GM12873 (cell line): ENCODE results near the gene SLC15A1.
A peak's percentile ranks its signal among the peaks of the same experiment; 100 is the strongest.

Source experiments
- TF ChIP-seq, protein P1 (sequence below): IDR thresholded peaks from 2 replicates; pipeline ENCODE4 v1.5.1; 2012; ENCODE audit warnings: low read depth, mild to moderate bottlenecking, moderate library complexity, low read length, control low read depth; ENCODE audit not compliant: insufficient read depth; ENCODE audit errors: missing control alignments

Gene SLC15A1

DNA sequence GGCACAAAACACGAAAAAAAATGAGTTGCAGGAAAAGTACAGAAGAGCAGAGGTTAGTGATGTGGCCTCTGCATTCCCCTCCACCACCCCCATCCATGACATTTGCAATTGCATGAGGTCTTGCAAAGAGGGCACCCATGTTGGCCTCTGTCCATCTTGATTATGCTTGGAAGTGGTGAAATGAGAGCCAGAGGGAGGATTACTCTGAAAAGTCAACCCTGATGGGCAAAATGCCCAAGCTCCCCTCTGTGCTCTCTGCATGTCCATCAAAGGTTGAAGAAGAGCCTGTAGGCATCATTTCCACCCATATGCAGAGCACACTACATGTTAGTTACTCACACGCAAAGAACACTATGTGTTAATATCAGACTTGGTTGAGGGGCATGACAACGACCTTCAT lies 71.4 kb downstream of the SLC15A1 start:
- TF ChIP-seq, protein P1, sequence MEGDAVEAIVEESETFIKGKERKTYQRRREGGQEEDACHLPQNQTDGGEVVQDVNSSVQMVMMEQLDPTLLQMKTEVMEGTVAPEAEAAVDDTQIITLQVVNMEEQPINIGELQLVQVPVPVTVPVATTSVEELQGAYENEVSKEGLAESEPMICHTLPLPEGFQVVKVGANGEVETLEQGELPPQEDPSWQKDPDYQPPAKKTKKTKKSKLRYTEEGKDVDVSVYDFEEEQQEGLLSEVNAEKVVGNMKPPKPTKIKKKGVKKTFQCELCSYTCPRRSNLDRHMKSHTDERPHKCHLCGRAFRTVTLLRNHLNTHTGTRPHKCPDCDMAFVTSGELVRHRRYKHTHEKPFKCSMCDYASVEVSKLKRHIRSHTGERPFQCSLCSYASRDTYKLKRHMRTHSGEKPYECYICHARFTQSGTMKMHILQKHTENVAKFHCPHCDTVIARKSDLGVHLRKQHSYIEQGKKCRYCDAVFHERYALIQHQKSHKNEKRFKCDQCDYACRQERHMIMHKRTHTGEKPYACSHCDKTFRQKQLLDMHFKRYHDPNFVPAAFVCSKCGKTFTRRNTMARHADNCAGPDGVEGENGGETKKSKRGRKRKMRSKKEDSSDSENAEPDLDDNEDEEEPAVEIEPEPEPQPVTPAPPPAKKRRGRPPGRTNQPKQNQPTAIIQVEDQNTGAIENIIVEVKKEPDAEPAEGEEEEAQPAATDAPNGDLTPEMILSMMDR, result no peak

DNA sequence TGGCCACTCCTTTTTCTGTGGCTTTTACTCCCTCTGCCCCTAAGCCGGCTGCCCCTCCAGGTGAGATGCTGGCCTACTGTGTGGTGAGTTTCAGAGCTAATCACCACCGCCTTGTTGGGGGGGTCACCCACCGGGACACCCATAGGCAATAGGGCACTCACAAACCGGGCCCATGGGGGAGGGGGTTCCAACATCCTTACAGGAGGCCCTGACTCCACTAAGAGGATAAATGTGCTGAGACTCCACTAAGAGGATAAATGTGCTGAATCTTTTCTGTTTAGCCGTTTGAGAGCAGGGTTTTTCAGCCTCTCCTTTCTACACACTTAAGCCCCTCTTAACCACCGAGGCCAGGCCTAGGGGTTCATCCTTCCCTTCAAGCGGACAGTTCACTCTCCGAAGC lies 73.7 kb downstream of the SLC15A1 start:
- TF ChIP-seq, protein P1, result no peak

DNA sequence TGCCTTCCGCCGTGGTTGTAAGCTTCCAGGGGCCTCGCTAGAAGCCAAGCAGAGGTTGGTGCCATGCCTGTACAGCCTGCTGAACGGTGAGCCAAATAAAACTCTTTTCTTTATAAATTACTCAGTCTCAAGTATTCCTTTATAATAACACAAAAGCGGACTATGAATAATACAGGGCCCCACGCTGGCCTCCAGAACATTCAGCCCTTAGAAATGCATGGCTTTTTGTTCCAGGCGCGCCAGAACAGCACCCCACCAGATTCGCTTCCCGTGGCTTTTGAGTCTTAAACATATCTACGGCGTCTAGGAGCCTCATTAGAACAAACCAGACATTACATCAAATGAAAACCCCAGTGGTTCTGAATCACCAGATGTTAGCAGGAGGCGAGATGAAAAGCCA lies 75.1 kb downstream of the SLC15A1 start:
- TF ChIP-seq, protein P1, result no peak

DNA sequence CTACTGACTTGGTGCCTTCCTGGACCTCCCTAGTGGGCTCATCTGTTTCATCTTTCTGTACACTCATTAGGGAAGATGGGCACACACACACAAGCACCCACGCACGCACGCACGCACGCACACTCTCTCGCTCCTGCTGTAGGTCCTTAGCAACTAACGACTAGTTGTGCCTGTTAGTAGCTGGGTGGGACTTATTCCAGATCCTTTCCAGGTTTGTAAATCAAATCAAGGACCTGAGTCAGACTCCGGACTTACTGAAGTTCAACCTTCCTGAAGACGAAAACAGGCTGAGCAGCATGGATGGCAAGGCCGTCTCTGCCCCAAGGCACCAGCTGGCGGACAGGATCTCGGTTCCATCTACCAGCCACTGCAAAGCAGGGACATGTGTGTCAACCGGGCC lies 76.2 kb downstream of the SLC15A1 start:
- TF ChIP-seq, protein P1, result no peak

DNA sequence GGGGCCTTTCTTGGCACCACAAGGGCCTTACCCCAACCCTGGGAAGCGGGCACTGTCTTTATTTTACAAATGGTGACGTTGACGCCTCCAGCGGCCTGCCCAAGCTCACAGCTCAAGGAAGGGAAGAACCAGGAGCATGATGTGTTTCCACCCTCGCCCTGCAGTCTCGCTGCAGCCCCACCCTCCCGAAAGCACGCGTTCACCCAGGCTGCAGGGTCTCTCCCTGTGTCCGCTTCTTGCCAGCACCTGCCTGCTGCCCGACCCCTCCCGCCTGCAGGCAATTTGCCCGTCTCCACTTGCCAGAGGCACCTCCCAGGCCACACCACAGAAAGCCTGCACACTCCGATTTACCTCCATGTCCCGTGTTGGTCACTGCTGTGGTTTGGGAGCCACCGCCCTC lies 76.6 kb downstream of the SLC15A1 start:
- TF ChIP-seq, protein P1, result no peak

DNA sequence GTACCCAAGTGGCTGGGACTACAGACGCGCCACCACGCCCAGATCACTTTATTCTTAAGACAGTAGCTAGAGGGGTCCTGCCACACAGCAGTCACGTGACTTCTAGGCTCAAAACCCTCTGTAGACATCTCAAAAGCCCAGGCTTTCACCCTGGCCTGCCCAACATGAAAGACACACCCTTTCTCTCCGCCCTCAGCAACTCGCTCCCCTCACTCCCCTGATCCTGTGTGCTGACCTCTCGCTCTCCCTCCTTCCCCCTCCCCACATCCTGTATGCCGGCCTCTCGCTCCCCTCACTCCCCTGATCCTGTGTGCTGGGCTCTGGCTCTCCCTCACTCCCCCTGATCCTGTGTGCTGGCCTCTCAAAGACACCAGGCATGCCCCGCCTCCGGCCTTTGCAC lies 77.4 kb downstream of the SLC15A1 start:
- TF ChIP-seq, protein P1, result no peak

DNA sequence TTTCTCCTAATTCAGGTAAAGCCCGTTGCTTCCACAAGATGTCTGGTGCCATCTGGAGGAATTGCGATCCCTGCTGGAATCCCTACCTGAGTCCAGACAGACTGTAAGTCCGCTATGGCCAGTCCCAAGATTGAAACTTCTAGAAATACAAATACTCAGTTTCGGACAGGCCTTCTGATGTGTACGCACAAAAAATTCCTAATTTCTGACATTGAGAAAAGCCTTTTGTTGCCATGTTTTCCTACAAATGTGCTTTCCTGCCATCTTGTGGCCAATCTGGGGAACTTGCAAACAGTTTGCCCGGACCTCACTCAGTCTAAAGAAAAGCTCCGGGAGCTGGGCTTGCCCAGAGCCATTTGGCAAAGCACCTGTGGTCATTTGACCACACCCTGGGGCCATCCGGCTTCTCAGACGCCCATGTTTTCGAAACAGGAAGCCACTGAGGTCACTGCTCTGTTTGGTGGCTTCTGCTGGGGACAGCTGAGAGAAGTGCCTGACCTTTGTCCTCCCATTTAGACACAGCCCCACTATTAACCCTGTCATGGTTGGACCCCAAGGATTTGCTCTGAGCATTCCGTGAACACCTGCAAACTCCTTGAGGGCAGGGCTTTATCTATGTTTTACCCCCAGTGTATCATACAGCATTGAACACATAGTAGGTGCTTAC lies 79.4 kb downstream of the SLC15A1 start:
- TF ChIP-seq, protein P1, result peak; percentile 84
